HG03175 (cell line): Measurements from ENCODE around the gene RAD52.

Experiments used
- ATAC-seq: cut with Tn5 transposase; IDR thresholded peaks from one replicate; pipeline ENCODE4 v1.9.1; 2021; ENCODE audit warnings: mild to moderate bottlenecking, moderate library complexity; ENCODE audit not compliant: unreplicated experiment

RAD52 gene

GRCh38 chr12:879641-880040 is 69.9 kb downstream of the RAD52 start:
- ATAC-seq = no peak

DNA sequence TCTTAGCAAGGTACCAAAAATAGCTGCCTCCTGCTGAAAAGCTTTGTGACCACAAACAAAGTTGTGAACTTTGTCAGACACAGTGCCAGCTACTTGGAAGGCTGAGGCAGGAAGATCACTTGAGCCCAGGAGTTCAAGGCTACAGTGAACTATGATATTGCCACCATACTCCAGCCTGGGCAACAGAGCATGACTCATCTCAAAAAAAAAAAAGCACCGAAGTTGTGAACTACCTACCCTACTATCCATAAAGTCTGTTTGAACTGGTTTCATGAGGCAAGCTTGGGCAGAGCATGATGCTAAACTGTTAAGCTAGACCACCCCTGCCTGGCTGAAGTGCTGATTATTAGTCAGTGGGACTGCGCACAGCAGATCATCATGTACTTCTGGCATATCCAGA is 75.5 kb downstream of the RAD52 start:
- ATAC-seq = no peak

DNA sequence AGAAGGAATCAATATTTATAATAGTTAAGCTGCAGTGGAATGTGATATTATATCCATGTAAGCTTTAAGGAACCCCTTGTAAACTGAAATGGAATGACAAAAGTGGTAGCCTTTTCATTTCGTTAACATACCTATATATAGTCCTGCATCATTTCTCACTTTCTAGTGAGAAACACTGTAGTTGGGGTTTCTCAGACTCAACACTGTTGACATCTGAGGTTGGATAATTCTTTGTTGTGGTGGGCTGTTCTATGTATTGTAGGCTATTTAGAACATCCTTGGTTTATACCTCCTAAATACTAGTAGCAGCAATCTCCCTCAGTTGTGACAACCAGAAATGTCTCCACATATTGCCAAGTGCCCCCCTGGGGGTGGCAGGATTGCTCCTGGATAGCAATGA is 79.1 kb downstream of the RAD52 start:
- ATAC-seq = no peak

DNA sequence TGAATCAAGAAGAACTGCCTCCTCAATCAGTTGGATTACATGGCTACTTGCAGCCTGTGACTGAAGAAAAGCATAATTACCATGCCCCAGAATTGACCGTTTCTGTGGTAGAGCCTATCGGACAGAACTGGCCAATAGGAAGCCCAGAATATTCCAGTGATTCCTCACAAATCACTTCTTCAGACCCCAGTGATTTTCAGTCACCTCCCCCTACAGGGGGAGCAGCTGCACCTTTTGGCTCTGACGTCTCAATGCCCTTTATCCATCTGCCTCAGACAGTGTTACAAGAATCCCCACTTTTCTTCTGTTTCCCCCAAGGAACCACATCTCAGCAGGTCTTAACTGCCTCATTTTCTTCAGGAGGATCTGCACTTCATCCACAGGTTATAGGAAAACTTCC is 80.8 kb downstream of the RAD52 start:
- ATAC-seq = no peak

GRCh38 chr12:867905-868304 is 81.6 kb downstream of the RAD52 start:
- ATAC-seq = no peak

- ATAC-seq = no peak
Observed at GRCh38 chr12:865614-866013, 83.9 kb downstream of the RAD52 start.

DNA sequence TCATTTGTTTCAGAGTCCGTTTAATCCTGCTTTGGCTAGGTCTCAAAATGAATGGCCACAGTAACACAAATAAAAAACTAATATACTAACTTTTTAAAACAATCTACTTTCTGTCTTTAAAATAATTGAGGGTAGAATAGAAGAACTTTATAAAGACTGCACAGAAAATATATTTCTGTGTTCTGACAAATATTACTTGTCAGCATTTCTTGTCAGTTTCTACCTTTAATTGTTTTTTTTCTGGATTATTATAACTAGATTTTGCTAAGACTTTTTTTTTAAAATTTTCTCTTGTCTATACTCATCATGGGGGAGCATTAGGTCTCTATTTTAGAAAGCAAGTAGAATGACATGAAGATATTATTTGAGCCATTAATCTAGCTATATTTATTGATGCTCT is 86.2 kb downstream of the RAD52 start:
- no peak for ATAC-seq

- ATAC-seq = no peak
Observed at GRCh38 chr12:862303-862911, 87.1 kb downstream of the RAD52 start.
